Breast epithelium (tissue), 3 donors: ENCODE results near the gene NSF.

Experiments
- CTCF ChIP-seq, 3 donors: fragments of 450-650 bp; IDR thresholded peaks; one replicate each; pipeline ENCODE4 v1.5.1; 2016 to 2017; ENCODE audit warnings: antibody characterized with exemption in 3 of 3, mild to moderate bottlenecking in 3 of 3, moderate library complexity in 3 of 3
- POLR2A ChIP-seq: fragments of 450-650 bp; IDR thresholded peaks from one replicate; pipeline ENCODE4 v1.6.1; 2016; ENCODE audit warnings: antibody characterized with exemption, mild to moderate bottlenecking, moderate library complexity
- POLR2AphosphoS5 ChIP-seq, 3 donors: sonication (generic); formaldehyde crosslinking; IDR thresholded peaks; one replicate each; pipeline ENCODE4 v1.6.1; 2017; ENCODE audit warnings: antibody characterized with exemption in 3 of 3

DNA sequence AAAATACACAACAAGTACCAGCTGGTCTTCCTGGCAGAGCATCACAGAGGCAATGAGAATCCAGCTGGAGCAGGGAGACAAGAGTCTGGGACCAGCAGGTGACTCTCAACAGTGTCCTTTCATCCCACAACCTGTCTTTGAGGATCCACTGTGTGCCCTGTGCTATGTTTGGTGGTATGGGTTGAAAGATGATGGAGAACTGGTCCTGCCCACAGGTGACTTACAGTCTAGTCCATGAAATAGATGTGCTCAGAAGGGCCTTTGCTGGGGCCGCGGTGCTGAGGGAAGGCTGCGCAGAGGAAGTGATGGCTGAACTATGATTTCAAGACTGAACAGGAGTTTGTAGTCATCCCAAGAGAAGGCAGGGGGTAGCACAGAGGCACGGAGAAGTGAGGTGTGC lies 210.1 kb downstream of the NSF start:
- TF ChIP-seq POLR2A (no peak), CTCF (IDR thresholded peaks at IDR 0.05) (no peak), POLR2AphosphoS5 (IDR thresholded peaks at IDR 0.05) (no peak)
